ENCODE measurements around the gene DPP9.

Gene DPP9

GRCh38 chr19:4662020-4662695 is 61.5 kb downstream of the DPP9 start:
- Histone ChIP-seq H3K27ac (no peak overlapping the region), H3K4me1 (no peaks in the 10 kb centered on the region), H3K9ac (no peak overlapping the region), H2AFZ (no peak overlapping the region), H3K27me3 (ENCODE audit: control insufficient read depth, insufficient read depth, low read length) (no peaks in the 10 kb centered on the region), H3K4me3 (ENCODE audit: low read depth, low read length) (no peak overlapping the region), H3K4me2 (ENCODE audit: low read length) (no peak overlapping the region), H3K79me2 (no peaks in the 10 kb centered on the region), H3K36me3 (ENCODE audit: control insufficient read depth, insufficient read depth, low read length) (no peaks in the 10 kb centered on the region), H3K9me3 (ENCODE audit: control insufficient read depth, low read length) (no peaks in the 10 kb centered on the region)
- no peak for TF ChIP-seq CTCF (IDR thresholded peaks at IDR 0.05)

- Histone ChIP-seq H3K4me3 (ENCODE audit: low read depth, low read length) (no peak overlapping the region), H3K9ac (no peak overlapping the region), H3K27ac (no peak overlapping the region), H3K27me3 (ENCODE audit: control insufficient read depth, insufficient read depth, low read length) (no peaks in the 10 kb centered on the region), H3K4me1 (no peaks in the 10 kb centered on the region), H3K9me3 (ENCODE audit: control insufficient read depth, low read length) (no peaks in the 10 kb centered on the region), H3K79me2 (no peaks in the 10 kb centered on the region), H2AFZ (no peak overlapping the region), H3K36me3 (ENCODE audit: control insufficient read depth, insufficient read depth, low read length) (no peaks in the 10 kb centered on the region), H3K4me2 (ENCODE audit: low read length) (no peak overlapping the region)
- no peak for TF ChIP-seq CTCF (IDR thresholded peaks at IDR 0.05)
These were observed 62.6 kb downstream of the DPP9 start for GRCh38 chr19:4660993-4661392.

GRCh38 chr19:4660181-4660791 is 63.4 kb downstream of the DPP9 start:
- H3K4me3 ChIP-seq (ENCODE audit: low read depth, low read length), result no peak overlapping the region
- H3K9ac ChIP-seq, result no peak overlapping the region
- H3K9me3 ChIP-seq (ENCODE audit: control insufficient read depth, low read length), result no peaks in the 10 kb centered on the region
- H3K4me2 ChIP-seq (ENCODE audit: low read length), result no peak overlapping the region
- H3K27me3 ChIP-seq (ENCODE audit: control insufficient read depth, insufficient read depth, low read length), result no peaks in the 10 kb centered on the region
- H3K36me3 ChIP-seq (ENCODE audit: control insufficient read depth, insufficient read depth, low read length), result no peaks in the 10 kb centered on the region
- peak; percentile 20 for TF ChIP-seq CTCF (IDR thresholded peaks at IDR 0.05)
- no peak overlapping the region for H2AFZ ChIP-seq
- no peak overlapping the region for H3K27ac ChIP-seq
- H3K79me2 ChIP-seq, result no peaks in the 10 kb centered on the region
- H3K4me1 ChIP-seq, result no peaks in the 10 kb centered on the region

- no peak for TF ChIP-seq CTCF (IDR thresholded peaks at IDR 0.05)
- H3K79me2 ChIP-seq, result no peaks in the 10 kb centered on the region
- H3K4me3 ChIP-seq (ENCODE audit: low read depth, low read length), result no peak overlapping the region
- H2AFZ ChIP-seq, result no peak overlapping the region
- no peaks in the 10 kb centered on the region for H3K9me3 ChIP-seq (ENCODE audit: control insufficient read depth, low read length)
- H3K27ac ChIP-seq, result no peak overlapping the region
- H3K4me1 ChIP-seq, result no peaks in the 10 kb centered on the region
- no peak overlapping the region for H3K4me2 ChIP-seq (ENCODE audit: low read length)
- H3K9ac ChIP-seq, result no peak overlapping the region
- H3K27me3 ChIP-seq (ENCODE audit: control insufficient read depth, insufficient read depth, low read length), result no peaks in the 10 kb centered on the region
- H3K36me3 ChIP-seq (ENCODE audit: control insufficient read depth, insufficient read depth, low read length), result no peaks in the 10 kb centered on the region
These were observed 65.8 kb downstream of the DPP9 start for GRCh38 chr19:4657835-4658234.

- Histone ChIP-seq H3K4me3 (ENCODE audit: low read depth, low read length) (no peak overlapping the region), H3K4me2 (ENCODE audit: low read length) (no peak overlapping the region), H3K4me1 (no peaks in the 10 kb centered on the region), H2AFZ (no peak overlapping the region), H3K9ac (no peak overlapping the region), H3K27me3 (ENCODE audit: control insufficient read depth, insufficient read depth, low read length) (no peaks in the 10 kb centered on the region), H3K9me3 (ENCODE audit: control insufficient read depth, low read length) (no peaks in the 10 kb centered on the region), H3K36me3 (ENCODE audit: control insufficient read depth, insufficient read depth, low read length) (no peaks in the 10 kb centered on the region), H3K27ac (no peak overlapping the region), H3K79me2 (no peaks in the 10 kb centered on the region)
- no peak for TF ChIP-seq CTCF (IDR thresholded peaks at IDR 0.05)
These were observed 66.4 kb downstream of the DPP9 start for GRCh38 chr19:4657262-4657661.
